B cell (primary cell): ENCODE results near the gene FURIN. TPM values are rescaled to one million over a fixed set of nuclear protein-coding genes. Genes with fewer than 3 reads are reported as not detected.

ENCODE experiments used
- ATAC-seq: fragments of 200-7000 bp; cut with Tn5 transposase; one replicate; pipeline ENCODE4 v1.10.0; 2021; ENCODE audit warnings: low read depth, mild to moderate bottlenecking, moderate number of reproducible peaks, moderate library complexity
- CTCF ChIA-PET: fragments of 350-600 bp; sonication (Branson Sonifier 250); formaldehyde crosslinking; loops from one replicate; lab custom pipeline; 2021; ENCODE audit warnings: antibody characterized with exemption, inconsistent platforms; lab: Charles Lee
- POLR2A ChIA-PET: fragments of 350-600 bp; sonication (Branson Sonifier 250); formaldehyde crosslinking; loops from one replicate; lab custom pipeline; 2021; ENCODE audit warnings: antibody characterized with exemption; lab: Charles Lee
- DNase-seq: peaks from one replicate; pipeline ENCODE4 v3.0.0; 2013
- H2AFZ ChIP-seq: 2 replicates; pipeline ENCODE4 v1.6.1; 2012; ENCODE audit warnings: mild to moderate bottlenecking, low read depth, low read length; ENCODE audit not compliant: insufficient read depth, poor library complexity, severe bottlenecking
- H3K27ac ChIP-seq, 2 donors: 1 replicate in 1 of 2; 2 replicates in 1 of 2; pipeline ENCODE4 v1.5.1; 2012 to 2013; ENCODE audit warnings: low read length in 2 of 2, mild to moderate bottlenecking in 2 of 2, moderate library complexity in 1 of 2
- H3K27me3 ChIP-seq, 4 experiments: fragments of 200-600 bp in 1 of 4; sonication (generic) in 1 of 4; replicated peaks in 1 of 4; 1 replicate in 2 of 4; 2 replicates in 2 of 4; pipeline versions ENCODE4 v1.6.1 to v1.7.0; 2013 to 2016; ENCODE audit warnings: low read length in 3 of 4, mild to moderate bottlenecking in 2 of 4, mixed read lengths in 1 of 4, moderate library complexity in 1 of 4; ENCODE audit not compliant: insufficient read depth in 4 of 4, control insufficient read depth in 3 of 4; ENCODE audit errors: control extremely low read depth in 1 of 4
- H3K36me3 ChIP-seq, 2 experiments: replicated peaks in 1 of 2; 1 replicate in 1 of 2; 2 replicates in 1 of 2; pipeline versions ENCODE4 v1.6.1 to v1.7.1; 2013; ENCODE audit warnings: low read length in 1 of 2; ENCODE audit not compliant: insufficient read depth in 2 of 2, control insufficient read depth in 1 of 2; ENCODE audit errors: control extremely low read depth in 1 of 2, extremely low read depth in 1 of 2
- H3K4me1 ChIP-seq, 2 donors: fragments of 200-600 bp in 1 of 2; sonication (generic) in 1 of 2; 1 replicate in 1 of 2; 2 replicates in 1 of 2; pipeline versions ENCODE4 v1.5.1 to v1.6.1; 2013 to 2017; ENCODE audit warnings: low read length in 2 of 2; ENCODE audit not compliant: control insufficient read depth in 2 of 2, insufficient read depth in 2 of 2
- H3K4me2 ChIP-seq: replicated peaks from 2 replicates; pipeline ENCODE3; 2012; ENCODE audit warnings: mild to moderate bottlenecking, low read depth, low read length; ENCODE audit not compliant: poor library complexity, severe bottlenecking
- H3K4me3 ChIP-seq, 5 experiments: fragments of 200-600 bp in 1 of 5; sonication (generic) in 1 of 5; 1 replicate in 3 of 5; 2 replicates in 2 of 5; pipeline versions ENCODE4 v1.5.1 to v1.7.0; 2011 to 2016; ENCODE audit warnings: low read length in 4 of 5, mild to moderate bottlenecking in 4 of 5, low read depth in 2 of 5, control low read depth in 1 of 5, moderate library complexity in 1 of 5; ENCODE audit not compliant: insufficient read depth in 1 of 5; ENCODE audit errors: control extremely low read depth in 1 of 5, extremely low read depth in 1 of 5
- H3K79me2 ChIP-seq: fragments of 200-600 bp; sonication (generic); one replicate; pipeline ENCODE4 v1.6.0; 2016; ENCODE audit warnings: low read length; ENCODE audit not compliant: control insufficient read depth, insufficient read depth
- H3K9ac ChIP-seq: fragments of 200-600 bp; sonication (generic); 2 replicates; pipeline ENCODE4 v1.6.1; 2017; ENCODE audit warnings: mild to moderate bottlenecking, low read length, moderate library complexity
- H3K9me3 ChIP-seq, 3 donors: one replicate each; pipeline versions ENCODE4 v1.6.1 to v1.7.1; 2013; ENCODE audit warnings: low read length in 2 of 3; ENCODE audit not compliant: control insufficient read depth in 2 of 3, insufficient read depth in 1 of 3; ENCODE audit errors: control extremely low read depth in 1 of 3
- H4K20me1 ChIP-seq: 2 replicates; pipeline ENCODE4 v1.6.0; 2012; ENCODE audit warnings: mild to moderate bottlenecking, low read length; ENCODE audit not compliant: insufficient read depth, control insufficient read depth, poor library complexity, severe bottlenecking
- H3K27ac Mint-ChIP-seq: one replicate; pipeline ENCODE4 v1.8.0; 2021; ENCODE audit warnings: mixed read lengths
- H3K27me3 Mint-ChIP-seq: one replicate; pipeline ENCODE4 v1.8.0; 2021; ENCODE audit warnings: mixed read lengths
- H3K4me1 Mint-ChIP-seq: one replicate; pipeline ENCODE4 v1.8.0; 2021; ENCODE audit warnings: mixed read lengths
- H3K4me3 Mint-ChIP-seq: one replicate; pipeline ENCODE4 v1.8.0; 2021; ENCODE audit warnings: mixed read lengths
- H3K9me3 Mint-ChIP-seq: one replicate; pipeline ENCODE4 v1.8.0; 2022; ENCODE audit warnings: mixed read lengths; ENCODE audit not compliant: insufficient read depth
- CTCF ChIP-seq: fragments of 200-600 bp; IDR thresholded peaks from one replicate; pipeline ENCODE4 v1.8.0; 2022; ENCODE audit warnings: antibody characterized with exemption, mild to moderate bottlenecking
- EZH2 ChIP-seq: IDR thresholded peaks from 2 replicates; pipeline ENCODE4 v1.6.1; 2012; ENCODE audit warnings: borderline replicate concordance, low read depth, mild to moderate bottlenecking, moderate library complexity, low read length; ENCODE audit not compliant: insufficient read depth, poor library complexity, severe bottlenecking
- WGBS: methylation state at CpG from one replicate; pipeline ENCODE4 v1.1.5; 2013; ENCODE audit warnings: missing lambda C conversion rate; ENCODE audit not compliant: insufficient coverage; 5-methylcytosine and 5-hydroxymethylcytosine counted together
- intact Hi-C: fragments of 100-400 bp; cut with micrococcal nuclease; formaldehyde crosslinking; loops from one replicate; pipeline ENCODE4 v1.10.0; 2022
- polyA plus RNA-seq: library from polyadenylated mRNA; depleted of rRNA; stranded (reverse); fragments of >200 nt; gene quantifications from 2 replicates; pipeline ENCODE4 v1.2.3, GENCODE V29; 2012
- total RNA-seq, 2 donors: library from RNA; stranded (reverse); fragments of 120-200 nt in 1 of 2; gene quantifications; 1 replicate in 1 of 2; 2 replicates in 1 of 2; pipeline versions ENCODE4 v1.2.3 to v1.2.4, GENCODE V29; 2013 to 2022

Gene FURIN
- total and polyA plus RNA-seq, 2 donors (not counting 1 experiment from before 2014, with no cell fraction given) = 31.6 to 66.7 TPM

DNA sequence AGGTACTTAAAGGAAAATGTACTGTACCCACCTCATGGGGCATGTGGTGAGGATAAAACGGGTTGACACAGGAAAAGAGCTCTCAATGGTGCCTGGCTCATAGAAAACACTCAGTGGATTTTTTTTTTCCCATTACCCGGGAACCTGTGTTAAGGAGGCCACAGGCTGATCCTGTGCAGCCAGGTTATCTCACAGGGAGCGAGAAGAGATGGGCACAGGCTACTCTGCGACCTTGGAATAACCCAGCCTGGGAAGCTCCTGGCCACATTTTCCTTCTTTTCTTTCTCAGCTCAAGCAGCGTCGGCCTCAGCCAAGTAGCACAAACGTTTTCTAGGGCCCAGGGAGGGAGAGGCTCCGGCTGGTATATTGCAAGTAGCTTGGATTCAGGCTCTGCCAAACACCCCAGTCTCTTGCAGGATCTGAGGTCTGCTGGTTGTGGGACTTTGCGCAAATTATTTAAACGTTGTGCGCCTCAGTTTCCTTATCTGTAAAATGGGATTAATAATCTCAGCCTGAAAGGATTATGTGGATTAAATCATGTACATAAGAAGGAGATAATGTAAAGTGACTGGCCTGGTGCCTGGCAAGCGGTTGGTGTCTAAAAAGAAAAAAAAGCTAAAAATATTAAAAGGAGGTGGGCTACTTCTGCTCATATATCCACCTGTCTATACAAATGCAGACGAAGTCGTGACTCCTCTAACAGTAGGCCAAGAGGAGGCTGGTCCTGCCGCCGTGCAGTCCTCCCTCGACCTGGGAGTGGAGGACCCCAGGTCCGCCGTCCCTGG, 2.2 kb downstream of the FURIN start:
- TF ChIP-seq CTCF (no peak), EZH2 (no peak)

More for the DNA sequence above, 2.2 kb downstream of the FURIN start:
- H3K27ac ChIP-seq = peak overlapping the region in 1 of 2 donors; percentile 72
- H3K4me3 ChIP-seq = peak overlapping the region; percentile 42 to 72 (median 64)
- no peaks in the 10 kb centered on the region for H3K9me3 Mint-ChIP-seq
- H3K27me3 ChIP-seq = no peaks in the 10 kb centered on the region
- peak overlapping the region; percentile 98 for H3K4me2 ChIP-seq
- H3K79me2 ChIP-seq = peaks cover 32% of the 10 kb centered on the region
- ATAC-seq (peak; percentile 22), DNase-seq (no peak)
- H3K4me3 Mint-ChIP-seq = peak overlapping the region; percentile 92
- peaks cover 35% of the 10 kb centered on the region for H4K20me1 ChIP-seq
- H3K4me1 Mint-ChIP-seq = peaks cover 41% of the 10 kb centered on the region
- ChIA-PET CTCF (interaction anchor here (0.6 to 2.2 kb wide), 5 partner anchors 15 to 62 kb away, joined by 3 to 14 read pairs (median 8); partner anchors contain the start of gene HDDC3), POLR2A (interaction anchor here (0.6 to 2.2 kb wide), 9 partner anchors 14 to 84 kb away, joined by 3 to 12 read pairs (median 5); partner anchors contain the start of gene FES)
- WGBS = 39% methylated on average over 16 of the region's 19 CpGs
- no peaks in the 10 kb centered on the region for H3K9me3 ChIP-seq
- peak overlapping the region; percentile 95 for H3K27ac Mint-ChIP-seq
- H3K4me1 ChIP-seq = peaks cover 31 to 39% of the 10 kb centered on the region in 2 donors
- peak overlapping the region; percentile 76 for H3K9ac ChIP-seq
- peak overlapping the region; percentile 83 for H2AFZ ChIP-seq
- intact Hi-C loops = loop anchor here (1.0 to 5.0 kb wide), 3 partner anchors 17 to 153 kb away; partner anchors contain the start of gene BLM
- peaks cover 0 to 1% of the 10 kb centered on the region in 2 experiments for H3K36me3 ChIP-seq
- no peaks in the 10 kb centered on the region for H3K27me3 Mint-ChIP-seq
